Astrocyte (in vitro differentiated cells and primary cell): ENCODE measurements around the gene MAN1C1. TPM values are rescaled to one million over a fixed set of nuclear protein-coding genes. Genes with fewer than 3 reads are reported as not detected.

Experiments used
- DNase-seq: peaks from one replicate; pipeline ENCODE4 v3.0.0-alpha.2; 2010; ENCODE audit warnings: low read depth
- FAIRE-seq: peaks from 2 replicates; lab custom pipeline; 2011; peaks lifted over from hg19 to GRCh38; lab: Jason Lieb, UNC
- H2AFZ ChIP-seq: 2 replicates; pipeline ENCODE4 v1.6.0; 2012; ENCODE audit warnings: low read depth, low read length, inconsistent platforms
- H3K27ac ChIP-seq: 2 replicates; pipeline ENCODE4 v1.5.1; 2011; ENCODE audit warnings: low read depth, low read length, inconsistent platforms
- H3K27me3 ChIP-seq: 2 replicates; pipeline ENCODE4 v1.6.0; 2011; ENCODE audit warnings: low read length, inconsistent platforms; ENCODE audit not compliant: insufficient read depth
- H3K36me3 ChIP-seq: 2 replicates; pipeline ENCODE4 v1.5.1; 2011; ENCODE audit warnings: low read length, inconsistent platforms; ENCODE audit not compliant: insufficient read depth
- H3K4me1 ChIP-seq: 2 replicates; pipeline ENCODE4 v1.5.1; 2011; ENCODE audit warnings: low read length, inconsistent platforms; ENCODE audit not compliant: insufficient read depth
- H3K4me2 ChIP-seq: 2 replicates; pipeline ENCODE4 v1.6.0; 2012; ENCODE audit warnings: low read length, inconsistent platforms
- H3K4me3 ChIP-seq: 2 replicates; pipeline ENCODE4 v1.5.1; 2011; ENCODE audit warnings: low read depth, mild to moderate bottlenecking, low read length, inconsistent platforms; ENCODE audit not compliant: insufficient read depth
- H3K79me2 ChIP-seq: 2 replicates; pipeline ENCODE4 v1.6.0; 2012; ENCODE audit warnings: mild to moderate bottlenecking, low read length, inconsistent platforms; ENCODE audit not compliant: insufficient read depth
- H3K9ac ChIP-seq: 2 replicates; pipeline ENCODE4 v1.6.0; 2012; ENCODE audit warnings: mild to moderate bottlenecking, low read length, inconsistent platforms
- H3K9me3 ChIP-seq: 2 replicates; pipeline ENCODE4 v1.5.1; 2012; ENCODE audit warnings: low read depth, mild to moderate bottlenecking, low read length, inconsistent platforms; ENCODE audit not compliant: insufficient read depth
- H4K20me1 ChIP-seq: 2 replicates; pipeline ENCODE4 v1.6.0; 2012; ENCODE audit warnings: low read length, inconsistent platforms; ENCODE audit not compliant: insufficient read depth
- H3K27ac Mint-ChIP-seq: one replicate; pipeline ENCODE4 v1.8.0; 2021; ENCODE audit warnings: mild to moderate bottlenecking, mixed read lengths; ENCODE audit not compliant: unreplicated experiment
- H3K27me3 Mint-ChIP-seq: one replicate; pipeline ENCODE4 v1.8.0; 2021; ENCODE audit warnings: low read depth, mixed read lengths; ENCODE audit not compliant: unreplicated experiment
- H3K36me3 Mint-ChIP-seq: one replicate; pipeline ENCODE4 v1.8.0; 2021; ENCODE audit warnings: low read depth, mixed read lengths; ENCODE audit not compliant: unreplicated experiment
- H3K4me1 Mint-ChIP-seq: one replicate; pipeline ENCODE4 v1.8.0; 2021; ENCODE audit warnings: low read depth, mixed read lengths; ENCODE audit not compliant: unreplicated experiment
- H3K4me3 Mint-ChIP-seq: one replicate; pipeline ENCODE4 v1.8.0; 2021; ENCODE audit warnings: mild to moderate bottlenecking, moderate library complexity, mixed read lengths; ENCODE audit not compliant: unreplicated experiment
- H3K9me3 Mint-ChIP-seq: one replicate; pipeline ENCODE4 v1.8.0; 2021; ENCODE audit warnings: mild to moderate bottlenecking, mixed read lengths; ENCODE audit not compliant: unreplicated experiment
- EZH2 ChIP-seq: IDR thresholded peaks from 2 replicates; pipeline ENCODE4 v1.6.1; 2012; ENCODE audit warnings: mild to moderate bottlenecking, low read length, inconsistent platforms; ENCODE audit not compliant: insufficient read depth
- total RNA-seq: library from RNA; stranded (reverse); gene quantifications from 2 replicates; pipeline ENCODE4 v1.2.1, GENCODE V29; 2021
- TF ChIP-seq, protein P1 (sequence below): IDR thresholded peaks from 2 replicates; pipeline ENCODE4 v1.5.1; 2011; ENCODE audit warnings: low read depth, mild to moderate bottlenecking, inconsistent platforms, low read length, moderate library complexity; ENCODE audit not compliant: insufficient read depth

The MAN1C1 gene
- total RNA-seq, 1 donor from 2014 or later: 0.86 TPM

DNA sequence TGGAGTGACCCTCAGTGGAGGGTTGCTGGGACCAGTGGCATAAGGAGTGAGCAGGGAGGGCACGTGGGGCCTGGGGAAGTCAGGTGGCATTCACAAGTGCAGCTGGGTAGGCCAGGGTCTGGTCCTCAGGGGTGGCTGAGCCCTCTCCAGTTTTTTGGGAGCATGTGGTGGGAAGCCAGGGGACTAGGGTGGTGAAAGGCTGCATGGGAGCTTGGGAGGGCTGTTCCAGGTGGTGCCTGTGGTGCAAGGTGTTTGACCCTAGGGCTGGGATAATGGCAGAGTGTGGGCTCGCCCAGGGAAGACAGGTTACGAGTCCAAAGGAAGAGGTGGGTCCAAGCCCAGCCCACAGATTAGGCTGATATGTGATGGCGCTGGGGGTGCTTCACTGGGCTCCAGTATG is 30.5 kb downstream of the MAN1C1 start:
- Histone ChIP-seq H3K27me3 (peaks cover 34% of the 10 kb centered on the region), H3K27ac (no peak overlapping the region), H3K9me3 (no peaks in the 10 kb centered on the region), H4K20me1 (no peaks in the 10 kb centered on the region), H3K9ac (no peak overlapping the region), H3K4me2 (no peak overlapping the region), H3K36me3 (no peaks in the 10 kb centered on the region), H3K4me1 (no peaks in the 10 kb centered on the region), H3K79me2 (no peaks in the 10 kb centered on the region), H2AFZ (no peak overlapping the region), H3K4me3 (no peak overlapping the region)
- TF ChIP-seq, protein P1, sequence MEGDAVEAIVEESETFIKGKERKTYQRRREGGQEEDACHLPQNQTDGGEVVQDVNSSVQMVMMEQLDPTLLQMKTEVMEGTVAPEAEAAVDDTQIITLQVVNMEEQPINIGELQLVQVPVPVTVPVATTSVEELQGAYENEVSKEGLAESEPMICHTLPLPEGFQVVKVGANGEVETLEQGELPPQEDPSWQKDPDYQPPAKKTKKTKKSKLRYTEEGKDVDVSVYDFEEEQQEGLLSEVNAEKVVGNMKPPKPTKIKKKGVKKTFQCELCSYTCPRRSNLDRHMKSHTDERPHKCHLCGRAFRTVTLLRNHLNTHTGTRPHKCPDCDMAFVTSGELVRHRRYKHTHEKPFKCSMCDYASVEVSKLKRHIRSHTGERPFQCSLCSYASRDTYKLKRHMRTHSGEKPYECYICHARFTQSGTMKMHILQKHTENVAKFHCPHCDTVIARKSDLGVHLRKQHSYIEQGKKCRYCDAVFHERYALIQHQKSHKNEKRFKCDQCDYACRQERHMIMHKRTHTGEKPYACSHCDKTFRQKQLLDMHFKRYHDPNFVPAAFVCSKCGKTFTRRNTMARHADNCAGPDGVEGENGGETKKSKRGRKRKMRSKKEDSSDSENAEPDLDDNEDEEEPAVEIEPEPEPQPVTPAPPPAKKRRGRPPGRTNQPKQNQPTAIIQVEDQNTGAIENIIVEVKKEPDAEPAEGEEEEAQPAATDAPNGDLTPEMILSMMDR: no peak
- no peak for TF ChIP-seq EZH2
- Mint-ChIP-seq H3K27ac (no peak overlapping the region), H3K4me1 (no peaks in the 10 kb centered on the region), H3K4me3 (no peak overlapping the region), H3K9me3 (no peaks in the 10 kb centered on the region), H3K36me3 (no peaks in the 10 kb centered on the region), H3K27me3 (peaks cover 50% of the 10 kb centered on the region)
- FAIRE-seq (no peak), DNase-seq (no peak)

DNA sequence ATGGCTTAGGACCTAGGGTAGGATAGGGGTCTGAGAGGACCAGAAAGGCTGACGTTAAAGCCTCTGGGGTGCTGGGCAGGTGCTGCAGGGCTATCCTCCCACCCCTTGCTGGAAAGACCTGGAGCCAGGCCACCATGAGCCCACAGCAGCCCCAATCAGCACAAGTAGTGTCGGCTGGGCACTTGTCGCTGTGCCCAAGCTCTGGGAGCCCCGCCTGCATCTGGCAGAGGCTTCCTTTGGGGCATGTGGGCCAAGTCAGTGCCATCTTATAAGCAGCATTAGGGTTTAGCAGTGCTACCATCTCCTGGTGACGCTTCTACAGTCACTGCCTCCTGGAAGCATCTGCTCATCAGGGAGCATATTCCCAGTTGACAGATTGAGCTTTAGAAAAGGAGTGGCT is 31.3 kb downstream of the MAN1C1 start:
- Histone ChIP-seq H3K36me3 (no peaks in the 10 kb centered on the region), H3K4me2 (no peak overlapping the region), H3K9ac (no peak overlapping the region), H3K27ac (no peak overlapping the region), H2AFZ (no peak overlapping the region), H3K9me3 (no peaks in the 10 kb centered on the region), H3K4me3 (no peak overlapping the region), H4K20me1 (no peaks in the 10 kb centered on the region), H3K4me1 (no peaks in the 10 kb centered on the region), H3K79me2 (no peaks in the 10 kb centered on the region), H3K27me3 (peaks cover 28% of the 10 kb centered on the region)
- DNase-seq: no peak
- FAIRE-seq: no peak
- no peak overlapping the region for H3K4me3 Mint-ChIP-seq
- H3K4me1 Mint-ChIP-seq: no peaks in the 10 kb centered on the region
- no peaks in the 10 kb centered on the region for H3K36me3 Mint-ChIP-seq
- TF ChIP-seq, protein P1: no peak
- TF ChIP-seq EZH2: no peak
- H3K27me3 Mint-ChIP-seq: peaks cover 51% of the 10 kb centered on the region
- H3K9me3 Mint-ChIP-seq: no peaks in the 10 kb centered on the region
- H3K27ac Mint-ChIP-seq: no peak overlapping the region

DNA sequence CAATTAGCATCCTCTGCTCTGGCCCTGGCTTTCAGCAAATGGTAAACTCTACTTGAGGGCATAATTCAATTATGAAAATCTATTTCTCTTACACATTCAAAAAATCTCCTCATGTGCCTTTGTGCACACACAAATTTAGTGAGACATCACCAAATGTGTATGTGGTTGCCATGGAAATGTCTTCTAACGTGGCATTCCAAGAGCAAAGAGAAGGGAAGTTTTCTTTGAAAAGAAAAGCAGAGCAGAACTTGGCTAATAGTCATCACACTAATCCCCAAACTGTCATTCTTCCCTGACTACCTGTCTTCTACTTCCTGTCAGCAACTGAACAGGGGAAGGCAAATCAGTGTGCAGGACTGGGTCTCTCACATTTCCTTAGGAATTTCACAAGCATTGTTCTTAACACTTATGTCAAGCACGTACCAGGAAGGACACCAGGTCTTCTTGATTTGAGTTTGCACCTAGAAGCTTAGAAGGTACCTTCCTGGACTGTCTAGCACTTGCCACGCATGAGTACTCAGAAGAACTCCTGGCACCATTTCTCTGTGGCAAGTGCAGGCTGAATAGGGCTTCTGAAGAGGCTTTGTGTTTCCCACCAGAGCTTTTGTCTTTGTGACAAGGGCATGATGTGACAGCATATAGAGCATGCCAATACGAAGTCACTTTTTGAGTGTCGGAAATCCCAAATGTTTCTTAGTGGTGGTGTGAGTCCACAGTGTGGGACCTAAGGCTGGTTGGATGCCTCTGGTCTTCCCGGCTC is 32.3 kb downstream of the MAN1C1 start:
- H3K27me3 ChIP-seq: peaks cover 27% of the 10 kb centered on the region
- DNase-seq (peak; percentile 3), FAIRE-seq (no peak)
- H3K27ac ChIP-seq: no peak overlapping the region
- no peak overlapping the region for H3K4me2 ChIP-seq
- no peaks in the 10 kb centered on the region for H3K4me1 ChIP-seq
- no peak overlapping the region for H3K4me3 ChIP-seq
- Mint-ChIP-seq H3K4me1 (no peaks in the 10 kb centered on the region), H3K9me3 (no peaks in the 10 kb centered on the region), H3K4me3 (no peak overlapping the region), H3K36me3 (no peaks in the 10 kb centered on the region), H3K27me3 (peaks cover 50% of the 10 kb centered on the region), H3K27ac (no peak overlapping the region)
- H2AFZ ChIP-seq: no peak overlapping the region
- no peaks in the 10 kb centered on the region for H3K9me3 ChIP-seq
- no peak overlapping the region for H3K9ac ChIP-seq
- H4K20me1 ChIP-seq: no peaks in the 10 kb centered on the region
- no peaks in the 10 kb centered on the region for H3K36me3 ChIP-seq
- H3K79me2 ChIP-seq: no peaks in the 10 kb centered on the region
- TF ChIP-seq EZH2: no peak
- TF ChIP-seq, protein P1: no peak
